Measurements from ENCODE around the gene ZDHHC5.

ZDHHC5 gene

DNA sequence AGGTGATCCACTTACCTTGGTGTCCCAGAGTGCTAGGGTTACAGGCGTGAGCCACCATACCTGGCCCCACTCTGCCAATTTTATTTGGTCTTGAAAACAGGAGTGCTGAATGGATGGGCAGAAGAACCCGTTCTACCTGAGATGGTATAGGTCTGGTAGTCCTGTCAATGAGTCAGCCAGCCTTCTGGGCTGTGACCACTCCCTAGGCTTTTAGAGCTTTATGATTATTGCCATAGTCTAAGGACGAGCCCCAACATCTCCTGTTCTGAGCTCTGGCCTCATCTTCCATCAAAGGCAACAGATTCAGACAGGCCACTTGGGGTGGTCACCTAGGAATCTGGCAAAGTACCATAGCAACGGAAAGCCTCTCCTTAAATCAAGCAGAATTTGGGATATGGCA is 11.5 kb downstream of the ZDHHC5 start (continued):
- TF ChIP-seq, protein P1, sequence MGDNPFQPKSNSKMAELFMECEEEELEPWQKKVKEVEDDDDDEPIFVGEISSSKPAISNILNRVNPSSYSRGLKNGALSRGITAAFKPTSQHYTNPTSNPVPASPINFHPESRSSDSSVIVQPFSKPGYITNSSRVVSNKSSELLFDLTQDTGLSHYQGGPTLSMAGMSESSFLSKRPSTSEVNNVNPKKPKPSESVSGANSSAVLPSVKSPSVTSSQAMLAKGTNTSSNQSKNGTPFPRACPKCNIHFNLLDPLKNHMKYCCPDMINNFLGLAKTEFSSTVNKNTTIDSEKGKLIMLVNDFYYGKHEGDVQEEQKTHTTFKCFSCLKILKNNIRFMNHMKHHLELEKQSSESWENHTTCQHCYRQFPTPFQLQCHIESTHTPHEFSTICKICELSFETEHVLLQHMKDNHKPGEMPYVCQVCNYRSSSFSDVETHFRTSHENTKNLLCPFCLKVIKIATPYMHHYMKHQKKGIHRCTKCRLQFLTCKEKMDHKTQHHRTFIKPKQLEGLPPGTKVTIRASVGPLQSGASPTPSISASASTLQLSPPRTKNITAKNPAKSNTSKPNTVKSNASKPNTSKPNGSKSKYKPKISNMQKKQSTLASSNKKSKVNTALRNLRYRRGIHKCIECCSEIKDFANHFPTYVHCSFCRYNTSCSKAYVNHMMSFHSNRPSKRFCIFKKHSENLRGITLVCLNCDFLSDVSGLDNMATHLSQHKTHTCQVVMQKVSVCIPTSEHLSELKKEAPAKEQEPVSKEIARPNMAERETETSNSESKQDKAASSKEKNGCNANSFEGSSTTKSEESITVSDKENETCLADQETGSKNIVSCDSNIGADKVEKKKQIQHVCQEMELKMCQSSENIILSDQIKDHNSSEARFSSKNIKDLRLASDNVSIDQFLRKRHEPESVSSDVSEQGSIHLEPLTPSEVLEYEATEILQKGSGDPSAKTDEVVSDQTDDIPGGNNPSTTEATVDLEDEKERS (tag by site-specific recombination; IDR thresholded peaks at IDR 0.05), result no peak
- TF ChIP-seq ZNF830 (tag by site-specific recombination; IDR thresholded peaks at IDR 0.05; ENCODE audit: low read depth), result no peak
- TF ChIP-seq ZBTB48 (tag by site-specific recombination; IDR thresholded peaks at IDR 0.05), result no peak
- TF ChIP-seq BCL11B (tag by site-specific recombination; IDR thresholded peaks at IDR 0.05; ENCODE audit: low read depth), result no peak
- no peak for TF ChIP-seq ZXDB (tag by site-specific recombination; IDR thresholded peaks at IDR 0.05)
- TF ChIP-seq, protein P2, sequence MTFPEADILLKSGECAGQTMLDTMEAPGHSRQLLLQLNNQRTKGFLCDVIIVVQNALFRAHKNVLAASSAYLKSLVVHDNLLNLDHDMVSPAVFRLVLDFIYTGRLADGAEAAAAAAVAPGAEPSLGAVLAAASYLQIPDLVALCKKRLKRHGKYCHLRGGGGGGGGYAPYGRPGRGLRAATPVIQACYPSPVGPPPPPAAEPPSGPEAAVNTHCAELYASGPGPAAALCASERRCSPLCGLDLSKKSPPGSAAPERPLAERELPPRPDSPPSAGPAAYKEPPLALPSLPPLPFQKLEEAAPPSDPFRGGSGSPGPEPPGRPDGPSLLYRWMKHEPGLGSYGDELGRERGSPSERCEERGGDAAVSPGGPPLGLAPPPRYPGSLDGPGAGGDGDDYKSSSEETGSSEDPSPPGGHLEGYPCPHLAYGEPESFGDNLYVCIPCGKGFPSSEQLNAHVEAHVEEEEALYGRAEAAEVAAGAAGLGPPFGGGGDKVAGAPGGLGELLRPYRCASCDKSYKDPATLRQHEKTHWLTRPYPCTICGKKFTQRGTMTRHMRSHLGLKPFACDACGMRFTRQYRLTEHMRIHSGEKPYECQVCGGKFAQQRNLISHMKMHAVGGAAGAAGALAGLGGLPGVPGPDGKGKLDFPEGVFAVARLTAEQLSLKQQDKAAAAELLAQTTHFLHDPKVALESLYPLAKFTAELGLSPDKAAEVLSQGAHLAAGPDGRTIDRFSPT (tag by site-specific recombination; IDR thresholded peaks at IDR 0.05), result no peak
- TF ChIP-seq GFI1B (tag by site-specific recombination; IDR thresholded peaks at IDR 0.05), result no peak

DNA sequence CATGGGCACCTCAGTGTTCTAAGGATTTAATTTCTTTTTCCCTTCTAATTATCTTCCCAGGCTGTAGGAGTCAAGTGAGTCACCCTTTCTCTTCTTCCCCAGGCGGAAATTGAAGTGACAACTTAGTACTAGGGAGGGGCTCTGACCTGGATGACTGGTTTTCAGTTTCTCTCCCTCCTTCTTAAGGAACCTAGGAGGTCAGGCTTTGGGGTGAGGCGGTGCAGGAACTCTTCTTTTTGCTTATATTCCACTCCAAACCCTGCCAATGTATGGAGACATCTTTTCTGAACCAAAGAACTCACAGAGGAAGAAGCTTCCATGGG is 12.6 kb downstream of the ZDHHC5 start:
- Histone ChIP-seq H3K36me3 (ENCODE audit: control insufficient read depth in 2 of 2, insufficient read depth in 1 of 2, low read length in 2 of 2) (peaks cover 0 to 79% of the 10 kb centered on the region in 2 experiments), H3K4me1 (ENCODE audit: control insufficient read depth, insufficient read depth, low read length) (no peaks in the 10 kb centered on the region), H3K4me3 (ENCODE audit: low read depth, low read length) (no peak overlapping the region), H3K9me3 (ENCODE audit: control insufficient read depth, insufficient read depth, low read depth, low read length) (no peaks in the 10 kb centered on the region), H3K27ac (ENCODE audit: extremely low read depth, low read depth, low read length) (no peak overlapping the region)
- ChIA-PET CTCF (interaction anchor here (0.8 to 1.2 kb wide), 2 partner anchors 19 to 120 kb away, joined by 3 to 4 read pairs; no protein-coding TSS in a partner anchor), POLR2A (no interaction called here)
- TF ChIP-seq WT1 (tag by site-specific recombination; IDR thresholded peaks at IDR 0.05), result no peak
- no peak for TF ChIP-seq ZNF837 (tag by site-specific recombination; IDR thresholded peaks at IDR 0.05)
- no peak for TF ChIP-seq KLF9 (tag by site-specific recombination; IDR thresholded peaks at IDR 0.05; ENCODE audit: low read depth)
- TF ChIP-seq, protein P3, sequence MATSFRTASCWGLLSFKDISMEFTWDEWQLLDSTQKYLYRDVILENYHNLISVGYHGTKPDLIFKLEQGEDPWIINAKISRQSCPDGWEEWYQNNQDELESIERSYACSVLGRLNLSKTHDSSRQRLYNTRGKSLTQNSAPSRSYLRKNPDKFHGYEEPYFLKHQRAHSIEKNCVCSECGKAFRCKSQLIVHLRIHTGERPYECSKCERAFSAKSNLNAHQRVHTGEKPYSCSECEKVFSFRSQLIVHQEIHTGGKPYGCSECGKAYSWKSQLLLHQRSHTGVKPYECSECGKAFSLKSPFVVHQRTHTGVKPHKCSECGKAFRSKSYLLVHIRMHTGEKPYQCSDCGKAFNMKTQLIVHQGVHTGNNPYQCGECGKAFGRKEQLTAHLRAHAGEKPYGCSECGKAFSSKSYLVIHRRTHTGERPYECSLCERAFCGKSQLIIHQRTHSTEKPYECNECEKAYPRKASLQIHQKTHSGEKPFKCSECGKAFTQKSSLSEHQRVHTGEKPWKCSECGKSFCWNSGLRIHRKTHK (tag by site-specific recombination; IDR thresholded peaks at IDR 0.05), result no peak
- no peak for TF ChIP-seq ZNF214 (tag by site-specific recombination; IDR thresholded peaks at IDR 0.05; ENCODE audit: borderline replicate concordance)
- no peak for TF ChIP-seq ZNF311 (tag by site-specific recombination; IDR thresholded peaks at IDR 0.05; ENCODE audit: borderline replicate concordance)
- no peak for TF ChIP-seq ZNF514 (tag by site-specific recombination; IDR thresholded peaks at IDR 0.05)
- no peak for TF ChIP-seq GLIS2 (tag by site-specific recombination; IDR thresholded peaks at IDR 0.05)
- no peak for TF ChIP-seq ZNF660 (tag by site-specific recombination; IDR thresholded peaks at IDR 0.05)
- no peak for TF ChIP-seq ZNF600 (tag by site-specific recombination; IDR thresholded peaks at IDR 0.05)
- no peak for TF ChIP-seq ZNF549 (tag by site-specific recombination; IDR thresholded peaks at IDR 0.05)
- TF ChIP-seq, protein P4, sequence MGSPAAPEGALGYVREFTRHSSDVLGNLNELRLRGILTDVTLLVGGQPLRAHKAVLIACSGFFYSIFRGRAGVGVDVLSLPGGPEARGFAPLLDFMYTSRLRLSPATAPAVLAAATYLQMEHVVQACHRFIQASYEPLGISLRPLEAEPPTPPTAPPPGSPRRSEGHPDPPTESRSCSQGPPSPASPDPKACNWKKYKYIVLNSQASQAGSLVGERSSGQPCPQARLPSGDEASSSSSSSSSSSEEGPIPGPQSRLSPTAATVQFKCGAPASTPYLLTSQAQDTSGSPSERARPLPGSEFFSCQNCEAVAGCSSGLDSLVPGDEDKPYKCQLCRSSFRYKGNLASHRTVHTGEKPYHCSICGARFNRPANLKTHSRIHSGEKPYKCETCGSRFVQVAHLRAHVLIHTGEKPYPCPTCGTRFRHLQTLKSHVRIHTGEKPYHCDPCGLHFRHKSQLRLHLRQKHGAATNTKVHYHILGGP (tag by site-specific recombination; IDR thresholded peaks at IDR 0.05), result no peak
- TF ChIP-seq, protein P5, sequence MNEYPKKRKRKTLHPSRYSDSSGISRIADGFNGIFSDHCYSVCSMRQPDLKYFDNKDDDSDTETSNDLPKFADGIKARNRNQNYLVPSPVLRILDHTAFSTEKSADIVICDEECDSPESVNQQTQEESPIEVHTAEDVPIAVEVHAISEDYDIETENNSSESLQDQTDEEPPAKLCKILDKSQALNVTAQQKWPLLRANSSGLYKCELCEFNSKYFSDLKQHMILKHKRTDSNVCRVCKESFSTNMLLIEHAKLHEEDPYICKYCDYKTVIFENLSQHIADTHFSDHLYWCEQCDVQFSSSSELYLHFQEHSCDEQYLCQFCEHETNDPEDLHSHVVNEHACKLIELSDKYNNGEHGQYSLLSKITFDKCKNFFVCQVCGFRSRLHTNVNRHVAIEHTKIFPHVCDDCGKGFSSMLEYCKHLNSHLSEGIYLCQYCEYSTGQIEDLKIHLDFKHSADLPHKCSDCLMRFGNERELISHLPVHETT (tag by site-specific recombination; IDR thresholded peaks at IDR 0.05), result no peak
- no peak for TF ChIP-seq ZSCAN30 (tag by site-specific recombination; IDR thresholded peaks at IDR 0.05)
- no peak for TF ChIP-seq MZF1 (tag by site-specific recombination; IDR thresholded peaks at IDR 0.05; ENCODE audit: borderline replicate concordance)
- TF ChIP-seq, protein P6, sequence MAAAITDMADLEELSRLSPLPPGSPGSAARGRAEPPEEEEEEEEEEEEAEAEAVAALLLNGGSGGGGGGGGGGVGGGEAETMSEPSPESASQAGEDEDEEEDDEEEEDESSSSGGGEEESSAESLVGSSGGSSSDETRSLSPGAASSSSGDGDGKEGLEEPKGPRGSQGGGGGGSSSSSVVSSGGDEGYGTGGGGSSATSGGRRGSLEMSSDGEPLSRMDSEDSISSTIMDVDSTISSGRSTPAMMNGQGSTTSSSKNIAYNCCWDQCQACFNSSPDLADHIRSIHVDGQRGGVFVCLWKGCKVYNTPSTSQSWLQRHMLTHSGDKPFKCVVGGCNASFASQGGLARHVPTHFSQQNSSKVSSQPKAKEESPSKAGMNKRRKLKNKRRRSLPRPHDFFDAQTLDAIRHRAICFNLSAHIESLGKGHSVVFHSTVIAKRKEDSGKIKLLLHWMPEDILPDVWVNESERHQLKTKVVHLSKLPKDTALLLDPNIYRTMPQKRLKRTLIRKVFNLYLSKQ (tag by site-specific recombination; IDR thresholded peaks at IDR 0.05; ENCODE audit: borderline replicate concordance), result no peak
- no peak for TF ChIP-seq ZNF521 (tag by site-specific recombination; IDR thresholded peaks at IDR 0.05)
- TF ChIP-seq ZNF184 (tag by site-specific recombination; IDR thresholded peaks at IDR 0.05), result no peak

Data from HEK293 (cell line).